Measurements from ENCODE around the gene NFIB. TPM values are rescaled to one million over a fixed set of nuclear protein-coding genes. Genes with fewer than 3 reads are reported as not detected.

The NFIB gene
- total and polyA plus RNA-seq, 2 of the 13 experiments (the other 11 are each of a cell fraction or from before 2014, with no cell fraction given), result 0.98 to 4.6 TPM

- no peaks in the 10 kb centered on the region; the same call in 1 of the 2 replicates for H4K20me1 ChIP-seq (ENCODE audit: insufficient read depth, low read length)
- ChIA-PET CTCF (ENCODE audit: low intra/inter-chr PET ratio, low total read pairs) (no interaction called here), POLR2A (no interaction called here)
- no peak overlapping the region for H2AFZ ChIP-seq (ENCODE audit: low read length)
- peaks cover 8 to 90% of the 10 kb centered on the region in 2 experiments; a peak in 4 of 5 replicates for H3K27me3 ChIP-seq (ENCODE audit: control insufficient read depth in 1 of 2, insufficient read depth in 2 of 2, low read length in 2 of 2)
- ATAC-seq (peak; percentile 62), FAIRE-seq (no peak), DNase-seq (ENCODE audit: low spot score) (no peak)
- no TSS peak for BruUV-seq (replicated peaks)
- WGBS (ENCODE audit: low lambda C conversion rate), result 16% methylated on average over 9 of the region's 10 CpGs
- in situ Hi-C loops (cut with HindIII; ENCODE audit: extremely low pct_ligation_motif_present, low pct_unique_long_range_greater_than_20kb) (no loop called here), intact Hi-C loops (cut with micrococcal nuclease; ENCODE audit: unreplicated experiment) (no loop called here)
- H3K79me2 ChIP-seq (ENCODE audit: insufficient read depth, low read length), result no peaks in the 10 kb centered on the region
- no peaks in the 10 kb centered on the region for H3K36me3 ChIP-seq (replicated peaks in 1 of 2; ENCODE audit: control insufficient read depth in 1 of 2, insufficient read depth in 2 of 2, low read length in 2 of 2)
- H3K9me3 ChIP-seq (ENCODE audit: low read length), result no peaks in the 10 kb centered on the region
- TF ChIP-seq TEF (CRISPR knock-in tag; IDR thresholded peaks at IDR 0.05) (no peak), ONECUT2 (CRISPR knock-in tag; IDR thresholded peaks at IDR 0.05) (no peak), ZNF800 (CRISPR knock-in tag; IDR thresholded peaks at IDR 0.05) (peak; percentile 53; the same call in 1 of the 2 replicates), E2F5 (CRISPR knock-in tag; conservative IDR thresholded peaks at IDR 0.05) (no peak), ZNF704 (CRISPR knock-in tag; IDR thresholded peaks at IDR 0.05; ENCODE audit: borderline replicate concordance) (no peak), EZH2 (conservative IDR thresholded peaks at IDR 0.05; ENCODE audit: low read depth, low read length) (peak; percentile 26; the same call in 1 of the 2 replicates)
- H3K4me2 ChIP-seq (ENCODE audit: low read depth, low read length), result peak overlapping the region; percentile 55
- H3K4me1 ChIP-seq (ENCODE audit: insufficient read depth, low read length), result peaks cover 23% of the 10 kb centered on the region
- H3K27ac ChIP-seq (ENCODE audit: extremely low read length, insufficient read depth, low read length), result no peak overlapping the region
- H3K4me3 ChIP-seq (replicated peaks in 1 of 3; ENCODE audit: insufficient read depth in 1 of 3, low read depth in 2 of 3, low read length in 3 of 3), result peak overlapping the region in 1 of 3 experiments; percentile 33; a peak in 1 of 6 replicates
- H3K9ac ChIP-seq (ENCODE audit: insufficient read depth, low read depth, low read length), result no peak overlapping the region
These were observed 34.1 kb upstream of the NFIB start for GRCh38 chr9:14348123-14348372.

Data from HepG2 (cell line).